HG03196 (cell line): ENCODE measurements around the gene ST6GAL2.

Source experiments
- ATAC-seq: cut with Tn5 transposase; IDR thresholded peaks from one replicate; pipeline ENCODE4 v1.9.1; 2021; ENCODE audit not compliant: unreplicated experiment

ST6GAL2 gene

GRCh38 chr2:106831241-106831640 lies 54.7 kb downstream of the ST6GAL2 start:
- no peak for ATAC-seq

- ATAC-seq, result no peak
Measured at GRCh38 chr2:106830191-106830590, 55.8 kb downstream of the ST6GAL2 start.

- ATAC-seq, result no peak
Measured at GRCh38 chr2:106828119-106828518, 57.8 kb downstream of the ST6GAL2 start.

- no peak for ATAC-seq
Measured at GRCh38 chr2:106827158-106827557, 58.8 kb downstream of the ST6GAL2 start.

GRCh38 chr2:106825161-106825560 lies 60.8 kb downstream of the ST6GAL2 start:
- no peak for ATAC-seq

- no peak for ATAC-seq
Measured at GRCh38 chr2:106816974-106817373, 69.0 kb downstream of the ST6GAL2 start.

- ATAC-seq, result no peak
Measured at GRCh38 chr2:106812841-106813240, 73.1 kb downstream of the ST6GAL2 start.

GRCh38 chr2:106812383-106812782 lies 73.6 kb downstream of the ST6GAL2 start:
- ATAC-seq, result no peak

- no peak for ATAC-seq
Measured at GRCh38 chr2:106805716-106806115, 80.3 kb downstream of the ST6GAL2 start.

GRCh38 chr2:106804161-106804560 lies 81.8 kb downstream of the ST6GAL2 start:
- no peak for ATAC-seq

GRCh38 chr2:106800976-106801655 lies 84.9 kb downstream of the ST6GAL2 start:
- no peak for ATAC-seq

GRCh38 chr2:106800180-106800579 lies 85.8 kb downstream of the ST6GAL2 start:
- no peak for ATAC-seq

- ATAC-seq, result no peak
Measured at GRCh38 chr2:106798826-106799552, 87.0 kb downstream of the ST6GAL2 start.

GRCh38 chr2:106797494-106797893 lies 88.5 kb downstream of the ST6GAL2 start:
- ATAC-seq, result no peak

GRCh38 chr2:106792671-106793070 lies 93.3 kb downstream of the ST6GAL2 start:
- no peak for ATAC-seq

- no peak for ATAC-seq
Measured at GRCh38 chr2:106789185-106789584, 96.8 kb downstream of the ST6GAL2 start.

GRCh38 chr2:106782681-106783080 lies 103.3 kb downstream of the ST6GAL2 start:
- ATAC-seq, result no peak

GRCh38 chr2:106781196-106781595 lies 104.8 kb downstream of the ST6GAL2 start:
- ATAC-seq, result no peak

GRCh38 chr2:106771811-106772210 lies 114.2 kb downstream of the ST6GAL2 start:
- ATAC-seq, result no peak

- ATAC-seq, result no peak
Measured at GRCh38 chr2:106770986-106771385, 115.0 kb downstream of the ST6GAL2 start.

- ATAC-seq, result no peak
Measured at GRCh38 chr2:106764614-106765013, 121.4 kb downstream of the ST6GAL2 start.

GRCh38 chr2:106759966-106760365 lies 126.0 kb downstream of the ST6GAL2 start:
- no peak for ATAC-seq
